Uterus (tissue), 4 donors: Measurements from ENCODE around the gene GM2A. TPM values are rescaled to one million over a fixed set of nuclear protein-coding genes. Genes with fewer than 3 reads are reported as not detected.

Experiments
- DNase-seq, 2 donors: peaks; one replicate each; pipeline ENCODE4 v3.0.0-alpha.2; 2019 to 2020
- H3K27ac ChIP-seq, 2 donors: fragments of 200-600 bp; sonication (generic); 1 replicate in 1 of 2; 2 replicates in 1 of 2; pipeline ENCODE4 v1.5.1; 2016 to 2018
- H3K27me3 ChIP-seq, 2 donors: fragments of 200-600 bp; sonication (generic); one replicate each; pipeline ENCODE4 v1.5.1; 2018 to 2019; ENCODE audit warnings: control low read depth in 1 of 2
- H3K36me3 ChIP-seq, 2 donors: fragments of 200-600 bp; sonication (generic); one replicate each; pipeline ENCODE4 v1.5.1; 2019; ENCODE audit warnings: control low read depth in 1 of 2
- H3K4me1 ChIP-seq, 2 donors: fragments of 200-600 bp; sonication (generic); one replicate each; pipeline ENCODE4 v1.5.1; 2018 to 2019; ENCODE audit warnings: control low read depth in 1 of 2
- H3K4me3 ChIP-seq, 2 donors: fragments of 200-600 bp; sonication (generic); 1 replicate in 1 of 2; 2 replicates in 1 of 2; pipeline ENCODE4 v1.5.1; 2018 to 2019; ENCODE audit warnings: mild to moderate bottlenecking in 1 of 2
- H3K9me3 ChIP-seq, 2 donors: fragments of 200-600 bp; sonication (generic); one replicate each; pipeline ENCODE4 v1.5.1; 2019; ENCODE audit warnings: control low read depth in 1 of 2
- POLR2A ChIP-seq, 2 donors: fragments of 450-650 bp; IDR thresholded peaks; one replicate each; pipeline ENCODE4 v1.6.1; 2016; ENCODE audit warnings: antibody characterized with exemption in 2 of 2, mild to moderate bottlenecking in 1 of 2, moderate library complexity in 1 of 2
- intact Hi-C: fragments of 100-400 bp; cut with DNase I; formaldehyde crosslinking; loops from one replicate; pipeline ENCODE4 v1.15.1; 2023; ENCODE audit warnings: low total_unique reads
- total RNA-seq, 4 donors: library from RNA; depleted of rRNA in 3 of 4; stranded (reverse); fragments of >200 nt in 3 of 4; gene quantifications; one replicate each; pipeline versions ENCODE4 v1.1.0 to v1.2.4, GENCODE V29; 2014 to 2023
- TF ChIP-seq, protein P1 (sequence below), 4 experiments: fragments of 200-600 bp in 2 of 4; fragments of 450-650 bp in 2 of 4; sonication (generic) in 2 of 4; IDR thresholded peaks; one replicate each; pipeline ENCODE4 v1.5.1; 2016 to 2019; ENCODE audit warnings: antibody characterized with exemption in 4 of 4, mild to moderate bottlenecking in 2 of 4, moderate library complexity in 1 of 4
- donor health status: DM: yes; HTN: yes; CAD: no.

Gene GM2A
- total RNA-seq, 4 donors from 2014 or later: 14.7 to 33.8 (median 23.8) TPM

DNA sequence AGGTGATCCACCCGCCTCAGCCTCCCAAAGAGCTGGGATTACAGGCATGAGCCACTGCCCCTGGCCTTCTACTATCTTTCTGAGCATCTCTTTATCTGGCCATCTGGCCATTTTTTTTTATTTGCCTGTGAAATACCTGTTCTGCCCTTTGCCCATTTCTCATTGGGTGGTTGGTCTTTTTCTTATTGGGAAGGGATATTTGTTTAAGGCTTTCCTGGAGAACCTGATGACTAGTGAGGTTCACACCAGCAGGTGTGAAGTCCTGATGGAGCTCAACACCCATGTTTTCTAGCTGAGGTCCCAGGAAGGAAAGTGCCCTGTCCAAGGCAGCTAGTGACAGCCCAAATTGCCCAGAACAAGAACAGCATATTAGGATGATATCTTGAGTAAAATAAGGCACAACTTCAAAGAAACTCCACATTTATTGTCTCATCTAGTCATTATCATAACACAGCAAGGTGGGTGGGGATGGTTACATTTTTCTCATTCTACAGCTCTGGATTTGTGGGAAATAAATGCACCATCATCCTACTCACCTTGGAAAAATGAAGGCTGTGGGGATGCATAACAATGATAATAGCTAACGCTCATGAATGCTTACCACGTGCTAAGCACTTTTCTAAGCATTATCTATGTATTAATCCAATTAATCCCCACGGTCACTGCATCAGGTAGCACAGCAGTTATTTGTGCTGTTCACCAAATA is 30.3 kb downstream of the GM2A start:
- H3K4me1 ChIP-seq: no peaks in the 10 kb centered on the region
- no peaks in the 10 kb centered on the region for H3K27me3 ChIP-seq
- H3K9me3 ChIP-seq: no peaks in the 10 kb centered on the region
- intact Hi-C loops: no loop called here
- TF ChIP-seq POLR2A (IDR thresholded peaks at IDR 0.05): no peak
- TF ChIP-seq, protein P1, sequence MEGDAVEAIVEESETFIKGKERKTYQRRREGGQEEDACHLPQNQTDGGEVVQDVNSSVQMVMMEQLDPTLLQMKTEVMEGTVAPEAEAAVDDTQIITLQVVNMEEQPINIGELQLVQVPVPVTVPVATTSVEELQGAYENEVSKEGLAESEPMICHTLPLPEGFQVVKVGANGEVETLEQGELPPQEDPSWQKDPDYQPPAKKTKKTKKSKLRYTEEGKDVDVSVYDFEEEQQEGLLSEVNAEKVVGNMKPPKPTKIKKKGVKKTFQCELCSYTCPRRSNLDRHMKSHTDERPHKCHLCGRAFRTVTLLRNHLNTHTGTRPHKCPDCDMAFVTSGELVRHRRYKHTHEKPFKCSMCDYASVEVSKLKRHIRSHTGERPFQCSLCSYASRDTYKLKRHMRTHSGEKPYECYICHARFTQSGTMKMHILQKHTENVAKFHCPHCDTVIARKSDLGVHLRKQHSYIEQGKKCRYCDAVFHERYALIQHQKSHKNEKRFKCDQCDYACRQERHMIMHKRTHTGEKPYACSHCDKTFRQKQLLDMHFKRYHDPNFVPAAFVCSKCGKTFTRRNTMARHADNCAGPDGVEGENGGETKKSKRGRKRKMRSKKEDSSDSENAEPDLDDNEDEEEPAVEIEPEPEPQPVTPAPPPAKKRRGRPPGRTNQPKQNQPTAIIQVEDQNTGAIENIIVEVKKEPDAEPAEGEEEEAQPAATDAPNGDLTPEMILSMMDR (IDR thresholded peaks at IDR 0.05): no peak
- H3K36me3 ChIP-seq: no peaks in the 10 kb centered on the region
- H3K27ac ChIP-seq: no peak overlapping the region
- DNase-seq: no peak
- no peak overlapping the region for H3K4me3 ChIP-seq

GRCh38 chr5:151284392-151284967 is 31.5 kb downstream of the GM2A start:
- Histone ChIP-seq H3K36me3 (no peaks in the 10 kb centered on the region), H3K27ac (no peak overlapping the region), H3K9me3 (no peaks in the 10 kb centered on the region), H3K4me1 (no peaks in the 10 kb centered on the region), H3K4me3 (no peak overlapping the region), H3K27me3 (no peaks in the 10 kb centered on the region)
- TF ChIP-seq POLR2A (IDR thresholded peaks at IDR 0.05): no peak
- TF ChIP-seq, protein P1 (IDR thresholded peaks at IDR 0.05): no peak
- intact Hi-C loops: no loop called here
- DNase-seq: no peak

- Histone ChIP-seq H3K27me3 (no peaks in the 10 kb centered on the region), H3K36me3 (no peaks in the 10 kb centered on the region), H3K27ac (no peak overlapping the region), H3K4me3 (no peak overlapping the region), H3K4me1 (no peaks in the 10 kb centered on the region), H3K9me3 (no peaks in the 10 kb centered on the region)
- DNase-seq: no peak
- TF ChIP-seq POLR2A (IDR thresholded peaks at IDR 0.05): no peak
- TF ChIP-seq, protein P1 (IDR thresholded peaks at IDR 0.05): no peak
- intact Hi-C loops: no loop called here
Measured at GRCh38 chr5:151285683-151286082, 32.7 kb downstream of the GM2A start.

DNA sequence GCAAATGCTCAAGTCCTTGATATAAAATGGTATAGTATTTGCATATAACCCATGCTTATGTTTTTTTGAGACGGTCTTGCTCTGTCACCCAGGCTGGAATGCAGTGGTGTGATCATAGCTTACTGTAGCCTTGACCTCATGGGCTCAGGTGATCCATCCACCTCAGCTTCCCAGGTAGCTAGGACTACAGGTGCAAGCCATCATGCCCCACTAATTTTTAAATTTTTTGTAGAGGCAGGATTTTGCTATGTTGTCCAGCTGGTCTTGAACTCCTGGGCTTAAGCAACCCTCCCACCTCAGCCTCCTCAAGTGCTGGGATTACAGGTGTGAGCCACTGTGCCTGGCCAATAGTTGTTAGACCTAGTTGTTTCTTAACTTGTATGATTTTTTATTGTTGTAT is 33.3 kb downstream of the GM2A start:
- no peak overlapping the region for H3K4me3 ChIP-seq
- no peak for TF ChIP-seq POLR2A (IDR thresholded peaks at IDR 0.05)
- TF ChIP-seq, protein P1 (IDR thresholded peaks at IDR 0.05): no peak

GRCh38 chr5:151288180-151288579 is 35.2 kb downstream of the GM2A start:
- Histone ChIP-seq H3K27me3 (no peaks in the 10 kb centered on the region), H3K4me3 (no peak overlapping the region), H3K4me1 (no peaks in the 10 kb centered on the region), H3K36me3 (no peaks in the 10 kb centered on the region), H3K9me3 (no peaks in the 10 kb centered on the region), H3K27ac (no peak overlapping the region)
- intact Hi-C loops: no loop called here
- TF ChIP-seq, protein P1 (IDR thresholded peaks at IDR 0.05): no peak
- no peak for TF ChIP-seq POLR2A (IDR thresholded peaks at IDR 0.05)
- DNase-seq: no peak

More for the DNA sequence above, 33.3 kb downstream of the GM2A start:
- Histone ChIP-seq H3K27ac (no peak overlapping the region), H3K4me1 (no peaks in the 10 kb centered on the region), H3K36me3 (no peaks in the 10 kb centered on the region), H3K27me3 (no peaks in the 10 kb centered on the region), H3K9me3 (no peaks in the 10 kb centered on the region)
- intact Hi-C loops: no loop called here
- DNase-seq: no peak
